ENCODE data around the gene RASD1.
A peak's percentile ranks its signal among the peaks of the same experiment; 100 is the strongest.

The RASD1 gene

GRCh38 chr17:17496189-17497064 lies at the start of gene RASD1:
TSS of gene RASD1 (minus strand) at chr17:17496395. CDS start at chr17:17496181, 214 bp downstream.
- DNase-seq = peak; percentile 83 to 85

- no peak for DNase-seq
Observed at GRCh38 chr17:17545984-17546383, 49.8 kb upstream of the RASD1 start.

GRCh38 chr17:17545031-17545820 lies 49.0 kb upstream of the RASD1 start:
- no peak for DNase-seq

GRCh38 chr17:17542906-17543635 lies 46.9 kb upstream of the RASD1 start:
- DNase-seq = no peak

GRCh38 chr17:17541640-17542001 lies 45.4 kb upstream of the RASD1 start:
- DNase-seq = no peak

GRCh38 chr17:17540935-17541639 lies 44.9 kb upstream of the RASD1 start:
- DNase-seq = no peak

GRCh38 chr17:17540278-17540906 lies 44.2 kb upstream of the RASD1 start:
- DNase-seq = no peak

GRCh38 chr17:17539591-17539990 lies 43.4 kb upstream of the RASD1 start:
- no peak for DNase-seq

- DNase-seq = no peak
Observed at GRCh38 chr17:17538417-17539391, 42.5 kb upstream of the RASD1 start.

- no peak for DNase-seq
Observed at GRCh38 chr17:17537311-17538099, 41.3 kb upstream of the RASD1 start.

- no peak for DNase-seq
Observed at GRCh38 chr17:17536702-17537101, 40.5 kb upstream of the RASD1 start.

- DNase-seq = no peak
Observed at GRCh38 chr17:17535957-17536356, 39.8 kb upstream of the RASD1 start.

- no peak for DNase-seq
Observed at GRCh38 chr17:17533901-17534441, 37.8 kb upstream of the RASD1 start.

GRCh38 chr17:17532991-17533390 lies 36.8 kb upstream of the RASD1 start:
- no peak for DNase-seq

- no peak for DNase-seq
Observed at GRCh38 chr17:17531156-17531555, 35.0 kb upstream of the RASD1 start.

GRCh38 chr17:17528696-17529652 lies 32.8 kb upstream of the RASD1 start:
- DNase-seq = no peak

- no peak for DNase-seq
Observed at GRCh38 chr17:17527956-17528500, 31.8 kb upstream of the RASD1 start.

- DNase-seq = no peak
Observed at GRCh38 chr17:17527534-17527933, 31.3 kb upstream of the RASD1 start.
